ENCODE measurements around the gene MAP4K1.

Gene MAP4K1

GRCh38 chr19:38549061-38549460 lies 68.7 kb downstream of the MAP4K1 start:
- peaks cover 0 to 7% of the 10 kb centered on the region in 2 donors for H3K27me3 ChIP-seq
- intact Hi-C loops (cut with DNase I; ENCODE audit: low total_unique reads), result no loop called here
- H3K27ac ChIP-seq, result no peak overlapping the region
- peaks cover 0 to 11% (median 8%) of the 10 kb centered on the region in 4 donors for H3K4me1 ChIP-seq
- H3K36me3 ChIP-seq, result no peaks in the 10 kb centered on the region
- TF ChIP-seq CTCF (IDR thresholded peaks at IDR 0.05), result no peak
- DNase-seq, result no peak
- no peak overlapping the region for H3K4me3 ChIP-seq
- no peaks in the 10 kb centered on the region for H3K9me3 ChIP-seq

DNA sequence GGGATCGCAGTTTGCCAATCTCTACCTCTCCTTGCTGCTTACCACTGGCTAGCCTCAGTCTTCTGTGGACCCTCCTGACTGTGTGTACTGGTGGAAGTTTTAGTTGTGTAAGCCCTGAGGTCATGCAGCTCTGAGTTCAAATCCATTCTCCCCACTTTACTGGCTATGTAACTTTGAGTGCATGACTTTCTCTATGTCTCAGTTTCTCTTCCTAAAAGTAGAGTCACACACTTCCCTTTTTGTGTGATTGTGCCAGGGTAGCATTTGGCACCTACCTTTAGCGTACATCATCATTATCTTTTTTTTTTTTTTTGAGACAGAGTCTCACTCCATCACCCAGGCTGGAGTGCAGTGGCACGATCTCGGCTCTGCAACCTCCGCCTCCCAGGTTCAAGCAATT lies 70.3 kb downstream of the MAP4K1 start:
- TF ChIP-seq CTCF (IDR thresholded peaks at IDR 0.05), result no peak
- Histone ChIP-seq H3K4me1 (peaks cover 0 to 14% (median 10%) of the 10 kb centered on the region in 4 donors), H3K27ac (no peak overlapping the region), H3K27me3 (peaks cover 0 to 7% of the 10 kb centered on the region in 2 donors), H3K4me3 (no peak overlapping the region), H3K36me3 (no peaks in the 10 kb centered on the region), H3K9me3 (no peaks in the 10 kb centered on the region)
- DNase-seq, result no peak
- intact Hi-C loops (cut with DNase I; ENCODE audit: low total_unique reads), result no loop called here

DNA sequence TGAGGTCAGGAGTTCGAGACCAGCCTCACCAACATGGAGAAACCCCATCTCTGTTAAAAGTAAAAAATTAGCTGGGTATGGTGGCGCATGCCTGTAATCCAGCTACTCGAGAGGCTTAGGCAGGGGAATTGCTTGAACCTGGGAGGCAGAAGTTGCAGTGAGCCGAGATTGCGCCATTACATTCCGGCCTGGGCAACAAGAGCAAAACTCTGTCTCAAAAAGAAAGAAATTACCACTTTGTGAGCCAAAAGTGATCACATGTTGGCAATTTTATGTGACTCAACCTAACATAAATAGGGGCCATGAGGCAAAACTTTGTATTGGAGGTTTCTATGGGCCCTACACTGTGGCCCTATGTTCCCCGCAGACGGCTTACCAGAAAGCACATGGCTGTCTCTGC lies 72.2 kb downstream of the MAP4K1 start:
- DNase-seq, result no peak
- intact Hi-C loops (cut with DNase I; ENCODE audit: low total_unique reads), result no loop called here
- H3K4me3 ChIP-seq, result no peak overlapping the region
- no peak overlapping the region for H3K27ac ChIP-seq
- no peak for TF ChIP-seq CTCF (IDR thresholded peaks at IDR 0.05)
- H3K36me3 ChIP-seq, result no peaks in the 10 kb centered on the region
- no peaks in the 10 kb centered on the region for H3K9me3 ChIP-seq
- peaks cover 0 to 14% (median 10%) of the 10 kb centered on the region in 4 donors for H3K4me1 ChIP-seq
- no peaks in the 10 kb centered on the region for H3K27me3 ChIP-seq

DNA sequence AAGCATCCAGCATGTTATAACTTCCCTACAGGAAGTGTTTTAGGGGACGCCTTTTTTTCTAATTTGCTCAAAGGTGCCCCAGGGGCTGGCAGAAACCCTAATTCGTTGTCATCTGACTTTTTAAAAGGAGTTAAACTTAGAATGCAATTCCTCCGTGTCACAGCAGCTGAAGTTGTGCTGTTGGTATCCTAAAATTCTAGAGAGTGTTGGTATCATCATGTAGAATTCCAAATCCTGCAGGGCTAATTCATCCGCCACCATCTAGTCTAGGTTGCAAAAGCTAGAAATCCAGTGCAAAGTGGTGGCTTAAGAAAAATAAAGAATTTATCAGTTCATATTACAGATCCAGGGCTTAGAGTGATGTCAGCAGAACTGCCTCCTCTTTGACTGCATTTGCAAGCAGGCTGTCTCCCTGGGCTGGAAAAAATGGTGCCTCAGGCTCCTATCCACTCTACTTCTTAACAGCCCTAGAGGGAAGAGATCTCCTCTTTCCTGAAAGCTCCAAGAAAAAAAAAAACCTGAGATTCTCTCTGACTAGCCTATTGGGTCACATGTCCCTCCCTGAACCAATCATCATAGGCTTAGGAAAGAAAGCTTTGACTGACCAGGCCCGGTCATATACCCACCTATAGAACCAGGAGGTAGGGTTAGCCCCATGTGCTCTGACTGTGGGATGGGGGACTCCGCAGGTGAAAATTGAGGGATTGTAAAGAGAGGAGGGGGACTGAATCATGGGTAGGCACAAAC lies 73.0 kb downstream of the MAP4K1 start:
- no peak for DNase-seq
- Histone ChIP-seq H3K9me3 (no peaks in the 10 kb centered on the region), H3K4me3 (no peak overlapping the region), H3K4me1 (peaks cover 0 to 16% (median 12%) of the 10 kb centered on the region in 4 donors), H3K27me3 (no peaks in the 10 kb centered on the region), H3K36me3 (no peaks in the 10 kb centered on the region), H3K27ac (no peak overlapping the region)
- intact Hi-C loops (cut with DNase I; ENCODE audit: low total_unique reads), result no loop called here
- TF ChIP-seq CTCF (IDR thresholded peaks at IDR 0.05), result no peak

GRCh38 chr19:38543807-38544568 lies 73.8 kb downstream of the MAP4K1 start:
- Histone ChIP-seq H3K36me3 (no peaks in the 10 kb centered on the region), H3K27me3 (no peaks in the 10 kb centered on the region), H3K9me3 (no peaks in the 10 kb centered on the region), H3K4me1 (peaks cover 0 to 23% (median 16%) of the 10 kb centered on the region in 4 donors), H3K27ac (peak overlapping the region in 1 of 2 donors; percentile 1), H3K4me3 (peak overlapping the region; percentile 3 to 14)
- peak; percentile 53 to 61 for TF ChIP-seq CTCF (IDR thresholded peaks at IDR 0.05)
- intact Hi-C loops (cut with DNase I; ENCODE audit: low total_unique reads), result no loop called here
- DNase-seq, result peak; percentile 62 to 82

All from tibial artery (tissue), 4 donors.